ENCODE results near the gene SCN2A. TPM values are rescaled to one million over a fixed set of nuclear protein-coding genes. Genes with fewer than 3 reads are reported as not detected.

SCN2A gene
- total RNA-seq, 1 donor from 2014 or later: 0.35 TPM

- H3K4me3 ChIP-seq: no peak overlapping the region
- TF ChIP-seq CTCF (IDR thresholded peaks at IDR 0.05): no peak
- no peak for DNase-seq
- intact Hi-C loops (cut with DNase I): no loop called here
- H3K27ac ChIP-seq: no peak overlapping the region
- H3K9me3 ChIP-seq: peaks cover 8% of the 10 kb centered on the region
- no peak for ATAC-seq
- H3K4me1 ChIP-seq: no peaks in the 10 kb centered on the region
- H3K36me3 ChIP-seq: no peaks in the 10 kb centered on the region
- H3K27me3 ChIP-seq (ENCODE audit: low read depth): no peaks in the 10 kb centered on the region
Observed at GRCh38 chr2:165427686-165428085, 188.5 kb downstream of the SCN2A start.

- Histone ChIP-seq H3K4me1 (no peaks in the 10 kb centered on the region), H3K36me3 (no peaks in the 10 kb centered on the region), H3K9me3 (no peaks in the 10 kb centered on the region), H3K27ac (no peak overlapping the region), H3K27me3 (ENCODE audit: low read depth) (no peaks in the 10 kb centered on the region), H3K4me3 (no peak overlapping the region)
- no peak for TF ChIP-seq CTCF (IDR thresholded peaks at IDR 0.05)
- ATAC-seq (no peak), DNase-seq (no peak)
- intact Hi-C loops (cut with DNase I): no loop called here
Observed at GRCh38 chr2:165428926-165429325, 189.7 kb downstream of the SCN2A start.

GRCh38 chr2:165431014-165431413 is 191.8 kb downstream of the SCN2A start:
- H3K36me3 ChIP-seq: no peaks in the 10 kb centered on the region
- no peak overlapping the region for H3K4me3 ChIP-seq
- no peak for ATAC-seq
- intact Hi-C loops (cut with DNase I): no loop called here
- H3K9me3 ChIP-seq: no peaks in the 10 kb centered on the region
- no peak for DNase-seq
- no peaks in the 10 kb centered on the region for H3K27me3 ChIP-seq (ENCODE audit: low read depth)
- H3K27ac ChIP-seq: no peak overlapping the region
- H3K4me1 ChIP-seq: no peaks in the 10 kb centered on the region
- TF ChIP-seq CTCF (IDR thresholded peaks at IDR 0.05): no peak

GRCh38 chr2:165432234-165432966 is 193.2 kb downstream of the SCN2A start:
- Histone ChIP-seq H3K27me3 (ENCODE audit: low read depth) (no peaks in the 10 kb centered on the region), H3K4me3 (no peak overlapping the region), H3K27ac (no peak overlapping the region), H3K36me3 (no peaks in the 10 kb centered on the region), H3K4me1 (no peaks in the 10 kb centered on the region), H3K9me3 (no peaks in the 10 kb centered on the region)
- intact Hi-C loops (cut with DNase I): no loop called here
- ATAC-seq (no peak), DNase-seq (no peak)
- no peak for TF ChIP-seq CTCF (IDR thresholded peaks at IDR 0.05)

- TF ChIP-seq CTCF (IDR thresholded peaks at IDR 0.05): no peak
- no peak for DNase-seq
- Histone ChIP-seq H3K9me3 (no peaks in the 10 kb centered on the region), H3K27me3 (ENCODE audit: low read depth) (no peaks in the 10 kb centered on the region), H3K4me3 (no peak overlapping the region), H3K36me3 (no peaks in the 10 kb centered on the region), H3K27ac (no peak overlapping the region), H3K4me1 (peaks cover 1% of the 10 kb centered on the region)
- no peak for ATAC-seq
- intact Hi-C loops (cut with DNase I): no loop called here
Observed at GRCh38 chr2:165434865-165435496, 195.8 kb downstream of the SCN2A start.
